ENCODE data around the gene NHLRC4. TPM values are rescaled to one million over a fixed set of nuclear protein-coding genes. Genes with fewer than 3 reads are reported as not detected.

The NHLRC4 gene
- total and polyA plus RNA-seq, 5 donors from 2014 or later, result 1.9 to 5.6 (median 4.5) TPM

GRCh38 chr16:561957-562938 lies 4.6 kb upstream of the NHLRC4 start:
- Histone ChIP-seq H3K27me3 (ENCODE audit: control insufficient read depth, insufficient read depth, low read length) (no peaks in the 10 kb centered on the region), H3K4me1 (ENCODE audit: control insufficient read depth, insufficient read depth, low read length, poor library complexity, severe bottlenecking) (peaks cover 17% of the 10 kb centered on the region), H3K9me3 (ENCODE audit: control insufficient read depth in 2 of 2, low read length in 2 of 2) (no peaks in the 10 kb centered on the region), H3K36me3 (ENCODE audit: control insufficient read depth, insufficient read depth, low read length) (no peaks in the 10 kb centered on the region), H3K27ac (ENCODE audit: insufficient read depth, low read length, poor library complexity, severe bottlenecking) (no peak overlapping the region), H3K4me3 (ENCODE audit: low read depth, low read length) (no peak overlapping the region)
- peaks cover 0 to 3% (median 0%) of the 10 kb centered on the region in 7 donors for H3K9me3 Mint-ChIP-seq
- DNase-seq (no peak), ATAC-seq (ENCODE audit: low read depth in 2 of 2) (no peak)
- peak overlapping the region in 2 of 4 donors; percentile 35 to 79 for H3K4me3 Mint-ChIP-seq
- H3K36me3 Mint-ChIP-seq, result no peaks in the 10 kb centered on the region
- H3K4me1 Mint-ChIP-seq, result peaks cover 0 to 13% (median 4%) of the 10 kb centered on the region in 4 donors
- H3K27me3 Mint-ChIP-seq, result peaks cover 14% of the 10 kb centered on the region
- H3K27ac Mint-ChIP-seq, result peak overlapping the region in 2 of 3 donors; percentile 38 to 46

- Histone ChIP-seq H3K27ac (ENCODE audit: insufficient read depth, low read length, poor library complexity, severe bottlenecking) (no peak overlapping the region), H3K9me3 (ENCODE audit: control insufficient read depth in 2 of 2, low read length in 2 of 2) (no peaks in the 10 kb centered on the region), H3K4me1 (ENCODE audit: control insufficient read depth, insufficient read depth, low read length, poor library complexity, severe bottlenecking) (peaks cover 26% of the 10 kb centered on the region), H3K36me3 (ENCODE audit: control insufficient read depth, insufficient read depth, low read length) (no peaks in the 10 kb centered on the region), H3K4me3 (ENCODE audit: low read depth, low read length) (no peak overlapping the region), H3K27me3 (ENCODE audit: control insufficient read depth, insufficient read depth, low read length) (no peaks in the 10 kb centered on the region)
- Mint-ChIP-seq H3K9me3 (peaks cover 0 to 3% (median 0%) of the 10 kb centered on the region in 7 donors), H3K36me3 (no peaks in the 10 kb centered on the region), H3K27me3 (peaks cover 8% of the 10 kb centered on the region), H3K27ac (no peak overlapping the region), H3K4me1 (peaks cover 0 to 19% (median 5%) of the 10 kb centered on the region in 4 donors), H3K4me3 (no peak overlapping the region)
- ATAC-seq (ENCODE audit: low read depth in 2 of 2) (no peak), DNase-seq (no peak)
These were observed 3.6 kb upstream of the NHLRC4 start for GRCh38 chr16:563072-563644.

- Mint-ChIP-seq H3K4me3 (no peak overlapping the region), H3K27ac (no peak overlapping the region), H3K4me1 (peaks cover 0 to 23% (median 6%) of the 10 kb centered on the region in 4 donors), H3K9me3 (peaks cover 0 to 3% (median 0%) of the 10 kb centered on the region in 7 donors), H3K36me3 (no peaks in the 10 kb centered on the region), H3K27me3 (peaks cover 4% of the 10 kb centered on the region)
- no peak for ATAC-seq (ENCODE audit: low read depth in 2 of 2)
- H3K4me1 ChIP-seq (ENCODE audit: control insufficient read depth, insufficient read depth, low read length, poor library complexity, severe bottlenecking), result peaks cover 40% of the 10 kb centered on the region
- H3K36me3 ChIP-seq (ENCODE audit: control insufficient read depth, insufficient read depth, low read length), result no peaks in the 10 kb centered on the region
- no peak for DNase-seq
- no peak overlapping the region for H3K4me3 ChIP-seq (ENCODE audit: low read depth, low read length)
- no peaks in the 10 kb centered on the region for H3K27me3 ChIP-seq (ENCODE audit: control insufficient read depth, insufficient read depth, low read length)
- H3K9me3 ChIP-seq (ENCODE audit: control insufficient read depth in 2 of 2, low read length in 2 of 2), result no peaks in the 10 kb centered on the region
- no peak overlapping the region for H3K27ac ChIP-seq (ENCODE audit: insufficient read depth, low read length, poor library complexity, severe bottlenecking)
These were observed 2.0 kb upstream of the NHLRC4 start for GRCh38 chr16:564690-565418.

- DNase-seq, result no peak
- Mint-ChIP-seq H3K4me1 (peaks cover 0 to 29% (median 9%) of the 10 kb centered on the region in 4 donors), H3K4me3 (peak overlapping the region in 1 of 4 donors; percentile 32), H3K36me3 (no peaks in the 10 kb centered on the region), H3K9me3 (peaks cover 0 to 3% (median 0%) of the 10 kb centered on the region in 7 donors), H3K27me3 (peaks cover 4% of the 10 kb centered on the region), H3K27ac (no peak overlapping the region)
- no peaks in the 10 kb centered on the region for H3K27me3 ChIP-seq (ENCODE audit: control insufficient read depth, insufficient read depth, low read length)
- ATAC-seq (ENCODE audit: low read depth in 2 of 2), result no peak
- H3K4me1 ChIP-seq (ENCODE audit: control insufficient read depth, insufficient read depth, low read length, poor library complexity, severe bottlenecking), result peaks cover 47% of the 10 kb centered on the region
- peak overlapping the region; percentile 55 for H3K27ac ChIP-seq (ENCODE audit: insufficient read depth, low read length, poor library complexity, severe bottlenecking)
- H3K9me3 ChIP-seq (ENCODE audit: control insufficient read depth in 2 of 2, low read length in 2 of 2), result no peaks in the 10 kb centered on the region
- no peak overlapping the region for H3K4me3 ChIP-seq (ENCODE audit: low read depth, low read length)
- H3K36me3 ChIP-seq (ENCODE audit: control insufficient read depth, insufficient read depth, low read length), result no peaks in the 10 kb centered on the region
These were observed 1.1 kb upstream of the NHLRC4 start for GRCh38 chr16:565419-566330.

GRCh38 chr16:567373-568256 lies 810 bp downstream of the NHLRC4 start:
- DNase-seq, result no peak
- Histone ChIP-seq H3K4me3 (ENCODE audit: low read depth, low read length) (peak overlapping the region; percentile 7), H3K9me3 (ENCODE audit: control insufficient read depth in 2 of 2, low read length in 2 of 2) (no peaks in the 10 kb centered on the region), H3K36me3 (ENCODE audit: control insufficient read depth, insufficient read depth, low read length) (no peaks in the 10 kb centered on the region), H3K27me3 (ENCODE audit: control insufficient read depth, insufficient read depth, low read length) (no peaks in the 10 kb centered on the region), H3K27ac (ENCODE audit: insufficient read depth, low read length, poor library complexity, severe bottlenecking) (peak overlapping the region; percentile 55), H3K4me1 (ENCODE audit: control insufficient read depth, insufficient read depth, low read length, poor library complexity, severe bottlenecking) (peaks cover 52% of the 10 kb centered on the region)
- no peak for ATAC-seq (ENCODE audit: low read depth in 2 of 2)
- H3K27me3 Mint-ChIP-seq, result peaks cover 4% of the 10 kb centered on the region
- H3K4me1 Mint-ChIP-seq, result peaks cover 0 to 43% (median 23%) of the 10 kb centered on the region in 4 donors
- peak overlapping the region; percentile 62 to 88 (median 84) for H3K27ac Mint-ChIP-seq
- no peaks in the 10 kb centered on the region for H3K9me3 Mint-ChIP-seq
- H3K4me3 Mint-ChIP-seq, result peak overlapping the region; percentile 80 to 93 (median 88)
- no peaks in the 10 kb centered on the region for H3K36me3 Mint-ChIP-seq

GRCh38 chr16:568401-569258 lies 1.8 kb downstream of the NHLRC4 start:
- Histone ChIP-seq H3K4me3 (ENCODE audit: low read depth, low read length) (no peak overlapping the region), H3K4me1 (ENCODE audit: control insufficient read depth, insufficient read depth, low read length, poor library complexity, severe bottlenecking) (peaks cover 52% of the 10 kb centered on the region), H3K9me3 (ENCODE audit: control insufficient read depth in 2 of 2, low read length in 2 of 2) (no peaks in the 10 kb centered on the region), H3K36me3 (ENCODE audit: control insufficient read depth, insufficient read depth, low read length) (no peaks in the 10 kb centered on the region), H3K27me3 (ENCODE audit: control insufficient read depth, insufficient read depth, low read length) (no peaks in the 10 kb centered on the region), H3K27ac (ENCODE audit: insufficient read depth, low read length, poor library complexity, severe bottlenecking) (peak overlapping the region; percentile 73)
- Mint-ChIP-seq H3K4me1 (peaks cover 0 to 43% (median 23%) of the 10 kb centered on the region in 4 donors), H3K36me3 (no peaks in the 10 kb centered on the region), H3K4me3 (peak overlapping the region; percentile 54 to 89 (median 86)), H3K27me3 (peaks cover 4% of the 10 kb centered on the region), H3K9me3 (no peaks in the 10 kb centered on the region), H3K27ac (peak overlapping the region; percentile 76 to 91 (median 89))
- DNase-seq, result no peak
- ATAC-seq (ENCODE audit: low read depth in 2 of 2), result no peak
